HCT116 (cell line): ENCODE data around the gene CPLX3.

Source experiments
- CBX3 ChIP-seq: IDR thresholded peaks from 2 replicates; pipeline ENCODE4 v1.6.1; 2012; ENCODE audit warnings: low read depth
- POLR2A ChIP-seq: IDR thresholded peaks from 2 replicates; pipeline ENCODE4 v1.7.0; 2011; ENCODE audit warnings: borderline replicate concordance; ENCODE audit not compliant: insufficient read depth, insufficient read length; ENCODE audit errors: extremely low read depth
- TF ChIP-seq, protein P1 (sequence below), 3 experiments: fragments of 200-600 bp in 1 of 3; sonication (generic) in 1 of 3; IDR thresholded peaks in 2 of 3; conservative IDR thresholded peaks in 1 of 3; 2 replicates each; pipeline ENCODE4 v1.5.1; 2012 to 2017; ENCODE audit warnings: low read depth in 2 of 3, low read length in 2 of 3, antibody characterized with exemption in 1 of 3, borderline replicate concordance in 1 of 3, control low read depth in 1 of 3, mild to moderate bottlenecking in 1 of 3, mixed read lengths in 1 of 3, mixed run types in 1 of 3, moderate library complexity in 1 of 3; ENCODE audit not compliant: insufficient read depth in 1 of 3

DNA sequence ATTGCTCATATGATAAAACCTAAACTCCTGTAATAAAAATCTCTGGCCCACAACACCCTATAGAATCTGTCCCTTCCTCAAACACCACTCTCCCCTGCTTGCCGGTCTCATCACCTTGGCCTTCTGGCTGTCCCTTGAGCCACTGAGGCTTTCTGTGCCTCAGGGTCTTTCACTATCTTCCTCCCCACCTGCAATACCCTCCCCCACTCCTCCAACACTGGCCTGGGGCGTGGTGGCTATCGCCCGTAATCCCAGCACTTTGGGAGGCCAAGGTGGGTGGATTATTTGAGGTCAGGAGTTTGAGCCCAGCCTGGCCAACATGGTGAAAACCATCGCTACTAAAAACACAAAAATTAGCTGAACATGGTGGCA, 47.8 kb upstream of the CPLX3 start:
- TF ChIP-seq, protein P1, sequence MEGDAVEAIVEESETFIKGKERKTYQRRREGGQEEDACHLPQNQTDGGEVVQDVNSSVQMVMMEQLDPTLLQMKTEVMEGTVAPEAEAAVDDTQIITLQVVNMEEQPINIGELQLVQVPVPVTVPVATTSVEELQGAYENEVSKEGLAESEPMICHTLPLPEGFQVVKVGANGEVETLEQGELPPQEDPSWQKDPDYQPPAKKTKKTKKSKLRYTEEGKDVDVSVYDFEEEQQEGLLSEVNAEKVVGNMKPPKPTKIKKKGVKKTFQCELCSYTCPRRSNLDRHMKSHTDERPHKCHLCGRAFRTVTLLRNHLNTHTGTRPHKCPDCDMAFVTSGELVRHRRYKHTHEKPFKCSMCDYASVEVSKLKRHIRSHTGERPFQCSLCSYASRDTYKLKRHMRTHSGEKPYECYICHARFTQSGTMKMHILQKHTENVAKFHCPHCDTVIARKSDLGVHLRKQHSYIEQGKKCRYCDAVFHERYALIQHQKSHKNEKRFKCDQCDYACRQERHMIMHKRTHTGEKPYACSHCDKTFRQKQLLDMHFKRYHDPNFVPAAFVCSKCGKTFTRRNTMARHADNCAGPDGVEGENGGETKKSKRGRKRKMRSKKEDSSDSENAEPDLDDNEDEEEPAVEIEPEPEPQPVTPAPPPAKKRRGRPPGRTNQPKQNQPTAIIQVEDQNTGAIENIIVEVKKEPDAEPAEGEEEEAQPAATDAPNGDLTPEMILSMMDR (IDR thresholded peaks at IDR 0.05 in 2 of 3, conservative IDR thresholded peaks at IDR 0.05 in 1 of 3; ENCODE audit: borderline replicate concordance in 1 of 3, insufficient read depth in 1 of 3, low read depth in 2 of 3, low read length in 2 of 3): no peak
- no peak for TF ChIP-seq CBX3
- no peak for TF ChIP-seq POLR2A
